Measurements from ENCODE around the gene CYP19A1.

The CYP19A1 gene

DNA sequence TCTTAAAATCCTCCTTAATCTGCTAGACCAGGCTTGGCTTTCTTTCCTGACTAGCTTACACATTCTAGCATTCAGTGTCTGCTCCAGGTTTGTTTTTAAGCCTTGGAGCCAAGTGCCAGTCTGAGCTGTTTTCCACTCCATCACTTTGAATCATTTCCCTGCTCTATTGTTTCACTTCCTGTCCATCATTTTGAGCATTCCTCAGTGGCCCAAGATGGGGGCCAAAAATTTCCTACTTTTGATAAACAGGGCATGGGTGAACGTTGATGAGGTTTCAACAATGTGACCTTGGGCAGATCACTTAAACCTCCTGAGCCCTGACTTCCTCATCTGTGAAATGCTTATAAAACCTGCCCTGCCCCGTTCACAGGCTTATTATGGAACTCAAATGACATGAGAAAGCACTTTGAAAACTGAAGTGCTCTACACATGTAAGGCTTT lies 4.4 kb downstream of the CYP19A1 start:
- DNase-seq (ENCODE audit: insufficient read length, low spot score) (no peak), FAIRE-seq (no peak)

DNA sequence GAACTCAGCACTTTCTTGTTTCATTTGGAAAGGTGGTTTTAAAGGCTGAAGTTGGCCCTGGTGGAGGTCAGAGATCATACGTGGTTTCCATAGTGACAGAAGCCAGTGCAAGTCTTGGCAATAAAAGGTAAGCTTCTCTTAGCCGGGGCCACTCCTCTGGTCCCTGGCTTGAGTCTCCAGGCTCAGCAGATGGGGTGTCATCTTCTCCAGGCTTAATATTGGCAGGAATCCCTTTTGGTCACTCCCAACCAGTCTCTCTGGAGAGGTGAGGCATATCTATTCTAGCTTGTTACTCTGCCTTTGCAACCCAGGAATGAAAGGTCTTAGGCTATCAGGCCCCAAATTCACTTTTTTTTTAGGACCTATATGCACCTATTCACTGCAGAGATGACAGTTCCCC lies 4.8 kb downstream of the CYP19A1 start:
- no peak for DNase-seq (ENCODE audit: insufficient read length, low spot score)
- FAIRE-seq: no peak

More for the DNA sequence above, 4.4 kb downstream of the CYP19A1 start:
- TF ChIP-seq POU2F2 (IDR thresholded peaks at IDR 0.05; ENCODE audit: low read depth, low read length): no peak
- peak; percentile 38 for TF ChIP-seq SPI1 (IDR thresholded peaks at IDR 0.05; ENCODE audit: low read depth, low read length)

DNA sequence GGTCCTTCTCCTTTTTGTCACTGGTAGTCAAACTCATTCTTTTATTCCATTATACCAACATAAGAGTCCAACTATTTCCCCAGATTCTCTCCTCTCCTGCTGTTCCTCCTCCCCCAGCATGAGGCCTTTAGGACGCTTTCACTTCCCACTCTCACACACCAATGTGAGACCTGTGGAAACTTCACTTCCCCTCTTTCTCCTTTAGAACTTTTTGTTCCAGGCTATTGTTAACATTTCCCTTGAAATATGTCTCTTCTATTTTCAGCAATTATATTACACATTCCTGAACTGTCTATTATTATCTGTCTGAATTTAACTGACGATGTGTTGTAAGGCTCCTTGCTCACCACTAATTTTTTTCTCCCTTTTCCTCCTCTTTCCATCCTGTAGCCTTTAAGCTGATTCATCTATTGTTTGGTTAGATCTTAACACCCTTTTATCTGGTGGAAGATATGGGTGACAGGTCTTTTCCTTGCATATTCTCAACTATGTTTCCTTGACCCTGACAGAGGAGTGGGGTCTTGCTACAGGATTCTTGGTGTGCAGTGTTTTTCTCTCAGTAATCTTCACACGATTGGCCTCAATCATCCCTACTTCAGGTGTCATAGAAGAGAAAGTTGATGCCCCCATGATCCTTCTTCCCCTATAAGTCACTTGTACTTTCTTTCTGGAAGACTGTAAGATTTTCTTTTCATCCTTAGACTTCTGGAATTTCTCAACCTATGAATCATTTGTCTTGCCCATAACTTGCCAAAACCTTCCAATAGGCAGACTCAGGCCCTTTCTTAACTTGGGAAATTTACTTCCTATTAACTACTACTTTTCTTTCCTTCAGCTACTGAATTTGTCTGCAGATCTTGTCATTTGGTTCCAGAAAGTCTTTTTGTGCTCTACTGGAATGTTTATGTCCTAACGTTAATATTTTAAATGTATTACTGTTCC lies 5.9 kb downstream of the CYP19A1 start:
- DNase-seq (ENCODE audit: insufficient read length, low spot score) (no peak), FAIRE-seq (no peak)
- no peak for TF ChIP-seq PAX5 (IDR thresholded peaks at IDR 0.05; ENCODE audit: insufficient read depth, low read length, severe bottlenecking)
- no peak for TF ChIP-seq POU2F2 (IDR thresholded peaks at IDR 0.05; ENCODE audit: low read depth, low read length)
- TF ChIP-seq SPI1 (IDR thresholded peaks at IDR 0.05; ENCODE audit: low read depth, low read length): peak; percentile 57; the same call in 1 of the 2 replicates

More for the DNA sequence above, 4.8 kb downstream of the CYP19A1 start:
- TF ChIP-seq POLR2AphosphoS5 (IDR thresholded peaks at IDR 0.05; ENCODE audit: low read depth, low read length): no peak
- no peak for TF ChIP-seq PAX5 (IDR thresholded peaks at IDR 0.05; ENCODE audit: insufficient read depth, low read length, severe bottlenecking)
- no peak for TF ChIP-seq POU2F2 (IDR thresholded peaks at IDR 0.05; ENCODE audit: low read depth, low read length)
- no peak for TF ChIP-seq SPI1 (IDR thresholded peaks at IDR 0.05; ENCODE audit: low read depth, low read length)
- TF ChIP-seq POLR2A (IDR thresholded peaks at IDR 0.05; ENCODE audit: low read depth, low read length): no peak
- TF ChIP-seq TAF1 (IDR thresholded peaks at IDR 0.05; ENCODE audit: low read depth, low read length): no peak

DNA sequence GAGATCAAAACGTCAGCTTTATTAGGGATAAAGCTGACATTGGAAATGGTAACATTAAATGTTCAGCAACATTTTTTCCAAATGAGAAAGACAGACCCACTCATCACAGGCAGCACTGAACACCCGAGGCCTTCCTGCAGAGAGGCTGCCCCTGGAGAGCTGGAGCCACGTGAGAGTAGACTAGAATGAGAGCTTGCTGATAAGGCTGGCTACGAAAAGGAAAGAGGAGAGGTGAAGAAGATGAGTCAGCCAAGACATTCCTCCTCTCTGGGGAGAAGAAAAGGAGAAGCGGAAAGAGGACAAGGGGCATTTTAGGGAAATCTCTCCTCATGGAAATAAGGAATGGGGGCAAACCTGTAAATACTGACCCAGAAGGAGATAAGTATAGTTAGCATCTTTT lies 7.3 kb downstream of the CYP19A1 start:
- DNase-seq (ENCODE audit: insufficient read length, low spot score) (no peak), FAIRE-seq (no peak)
- TF ChIP-seq SPI1 (IDR thresholded peaks at IDR 0.05; ENCODE audit: low read depth, low read length) (no peak), POU2F2 (IDR thresholded peaks at IDR 0.05; ENCODE audit: low read depth, low read length) (no peak), TAF1 (IDR thresholded peaks at IDR 0.05; ENCODE audit: low read depth, low read length) (no peak), POLR2AphosphoS5 (IDR thresholded peaks at IDR 0.05; ENCODE audit: low read depth, low read length) (no peak), PAX5 (IDR thresholded peaks at IDR 0.05; ENCODE audit: insufficient read depth, low read length, severe bottlenecking) (no peak), POLR2A (IDR thresholded peaks at IDR 0.05; ENCODE audit: low read depth, low read length) (no peak)

DNA sequence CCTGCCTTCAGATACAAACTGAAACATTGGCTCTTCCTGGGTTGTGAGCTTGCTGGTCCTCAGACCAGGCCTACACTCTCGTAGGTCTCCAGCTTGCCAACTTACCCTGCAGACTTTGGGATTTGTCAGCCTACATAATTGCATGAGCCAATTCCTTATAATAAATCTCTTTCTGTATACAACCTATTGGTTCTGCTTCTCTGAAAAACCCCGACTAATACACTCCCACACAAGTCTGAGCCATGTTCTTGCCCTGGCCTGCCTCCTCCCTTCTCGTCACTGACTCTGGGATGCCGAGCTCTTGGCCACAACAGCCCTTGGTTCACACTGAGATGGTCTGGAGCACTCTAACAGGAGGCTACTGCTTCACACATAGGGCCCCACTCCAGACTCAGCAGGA lies 9.5 kb downstream of the CYP19A1 start:
- DNase-seq (ENCODE audit: insufficient read length, low spot score) (no peak), FAIRE-seq (no peak)
- TF ChIP-seq TAF1 (IDR thresholded peaks at IDR 0.05; ENCODE audit: low read depth, low read length) (no peak), PAX5 (IDR thresholded peaks at IDR 0.05; ENCODE audit: insufficient read depth, low read length, severe bottlenecking) (no peak), POLR2AphosphoS5 (IDR thresholded peaks at IDR 0.05; ENCODE audit: low read depth, low read length) (no peak), POLR2A (IDR thresholded peaks at IDR 0.05; ENCODE audit: low read depth, low read length) (no peak), POU2F2 (IDR thresholded peaks at IDR 0.05; ENCODE audit: low read depth, low read length) (no peak)

DNA sequence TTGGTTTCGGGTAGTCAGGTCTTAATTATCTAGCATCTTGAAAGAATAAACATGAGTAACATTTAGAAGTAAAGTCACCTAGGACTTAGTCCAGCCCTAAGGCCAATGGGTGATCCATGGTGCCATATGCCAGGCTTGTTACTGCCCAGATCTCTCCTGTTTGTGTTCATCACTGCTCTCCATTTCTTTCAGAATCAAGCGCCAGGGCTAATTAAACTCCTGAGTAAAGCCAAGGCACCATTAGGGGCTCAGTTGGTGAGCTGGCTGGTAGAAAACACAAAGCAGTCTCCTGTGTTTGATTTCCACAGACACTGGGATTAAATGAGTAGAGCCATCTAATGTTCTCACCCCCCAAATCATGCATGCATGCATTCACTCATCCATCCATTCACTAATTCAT lies 11.3 kb downstream of the CYP19A1 start:
- DNase-seq (ENCODE audit: insufficient read length, low spot score): no peak
- FAIRE-seq: no peak
- TF ChIP-seq PAX5 (IDR thresholded peaks at IDR 0.05; ENCODE audit: insufficient read depth, low read length, severe bottlenecking) (no peak), POU2F2 (IDR thresholded peaks at IDR 0.05; ENCODE audit: low read depth, low read length) (no peak), POLR2AphosphoS5 (IDR thresholded peaks at IDR 0.05; ENCODE audit: low read depth, low read length) (no peak), SPI1 (IDR thresholded peaks at IDR 0.05; ENCODE audit: low read depth, low read length) (no peak), TAF1 (IDR thresholded peaks at IDR 0.05; ENCODE audit: low read depth, low read length) (no peak), POLR2A (IDR thresholded peaks at IDR 0.05; ENCODE audit: low read depth, low read length) (no peak)

DNA sequence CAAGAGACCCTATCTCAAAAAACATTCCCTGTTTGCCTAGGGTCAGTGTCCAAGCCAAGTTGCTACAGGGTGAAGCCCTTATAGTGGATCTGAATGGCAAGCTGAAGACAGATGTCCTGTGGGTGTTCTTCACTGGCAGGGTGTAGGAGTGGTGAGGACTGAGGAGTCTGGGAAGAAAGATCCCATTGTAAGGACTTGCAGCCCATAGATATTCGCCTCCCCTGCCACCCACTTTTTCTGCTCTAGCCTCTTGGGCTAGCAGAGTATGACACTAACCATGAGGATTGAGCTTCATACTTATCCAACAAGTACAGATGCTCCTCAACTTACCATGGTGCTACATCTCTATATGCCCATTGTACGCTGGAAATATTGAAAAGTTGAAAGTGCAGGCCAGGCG lies 13.2 kb downstream of the CYP19A1 start:
- DNase-seq (ENCODE audit: insufficient read length, low spot score): no peak
- no peak for FAIRE-seq
- TF ChIP-seq POU2F2 (IDR thresholded peaks at IDR 0.05; ENCODE audit: low read depth, low read length) (no peak), POLR2A (IDR thresholded peaks at IDR 0.05; ENCODE audit: low read depth, low read length) (no peak), POLR2AphosphoS5 (IDR thresholded peaks at IDR 0.05; ENCODE audit: low read depth, low read length) (no peak), PAX5 (IDR thresholded peaks at IDR 0.05; ENCODE audit: insufficient read depth, low read length, severe bottlenecking) (no peak), SPI1 (IDR thresholded peaks at IDR 0.05; ENCODE audit: low read depth, low read length) (no peak), TAF1 (IDR thresholded peaks at IDR 0.05; ENCODE audit: low read depth, low read length) (no peak)

DNA sequence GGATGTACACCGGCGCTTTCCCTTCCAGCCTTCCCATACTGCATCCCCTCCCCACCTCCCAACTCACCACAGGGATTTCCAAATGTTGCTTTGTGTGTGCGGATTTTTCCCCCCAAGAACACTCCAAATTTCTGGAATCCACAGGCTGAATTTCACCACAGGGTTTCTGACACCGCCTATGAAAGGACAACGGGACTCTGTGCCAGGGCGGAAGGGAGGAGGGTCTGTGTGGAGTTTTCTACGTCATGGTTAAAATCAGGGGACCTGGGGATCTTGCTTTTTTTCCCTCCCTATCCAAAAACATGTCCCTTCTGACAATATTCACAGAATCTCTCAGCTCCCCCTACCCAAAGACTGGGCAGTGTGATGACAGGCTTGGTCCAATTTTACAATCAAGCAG lies 14.6 kb downstream of the CYP19A1 start:
- FAIRE-seq (no peak), DNase-seq (ENCODE audit: insufficient read length, low spot score) (no peak)
- no peak for TF ChIP-seq PAX5 (IDR thresholded peaks at IDR 0.05; ENCODE audit: insufficient read depth, low read length, severe bottlenecking)
- no peak for TF ChIP-seq SPI1 (IDR thresholded peaks at IDR 0.05; ENCODE audit: low read depth, low read length)
- no peak for TF ChIP-seq TAF1 (IDR thresholded peaks at IDR 0.05; ENCODE audit: low read depth, low read length)
- no peak for TF ChIP-seq POLR2AphosphoS5 (IDR thresholded peaks at IDR 0.05; ENCODE audit: low read depth, low read length)
- TF ChIP-seq POLR2A (IDR thresholded peaks at IDR 0.05; ENCODE audit: low read depth, low read length): no peak
- no peak for TF ChIP-seq POU2F2 (IDR thresholded peaks at IDR 0.05; ENCODE audit: low read depth, low read length)

DNA sequence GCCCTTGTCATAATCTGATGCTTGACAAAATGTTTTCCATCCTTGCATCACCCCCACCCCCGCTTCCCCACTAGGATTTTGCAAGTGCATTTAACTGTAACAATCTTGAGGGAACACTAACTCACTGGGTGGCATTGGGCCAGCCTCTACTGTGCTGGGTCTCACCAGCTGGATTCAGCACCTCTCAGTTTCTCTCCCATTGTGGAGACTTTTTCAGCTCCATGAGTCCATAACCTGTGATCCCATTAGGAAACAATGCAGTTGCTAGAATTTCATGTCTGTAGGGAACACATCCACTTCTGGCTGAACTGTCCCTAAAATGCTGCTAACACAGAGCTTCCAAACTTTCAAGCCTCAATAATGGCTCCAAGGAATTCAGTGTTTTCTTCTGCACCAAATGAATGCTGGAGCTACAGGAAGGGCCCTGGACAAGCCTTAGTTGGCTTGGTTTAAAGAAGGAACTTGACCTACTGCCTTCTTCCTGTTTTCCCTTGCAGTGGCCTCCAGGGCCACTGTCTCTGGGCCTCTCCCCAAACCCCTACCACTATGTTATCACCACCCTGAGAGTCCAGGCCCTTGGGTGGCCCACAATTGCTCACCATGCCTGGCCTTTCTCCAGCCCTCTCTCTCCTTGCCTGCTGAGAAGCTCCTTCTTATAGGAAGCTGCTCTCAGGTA lies 15.6 kb downstream of the CYP19A1 start:
- no peak for TF ChIP-seq POU2F2 (IDR thresholded peaks at IDR 0.05; ENCODE audit: low read depth, low read length)
- no peak for TF ChIP-seq POLR2AphosphoS5 (IDR thresholded peaks at IDR 0.05; ENCODE audit: low read depth, low read length)
- TF ChIP-seq PAX5 (IDR thresholded peaks at IDR 0.05; ENCODE audit: insufficient read depth, low read length, severe bottlenecking): no peak
- TF ChIP-seq POLR2A (IDR thresholded peaks at IDR 0.05; ENCODE audit: low read depth, low read length): no peak
- no peak for TF ChIP-seq TAF1 (IDR thresholded peaks at IDR 0.05; ENCODE audit: low read depth, low read length)
- no peak for TF ChIP-seq SPI1 (IDR thresholded peaks at IDR 0.05; ENCODE audit: low read depth, low read length)
- FAIRE-seq: no peak

More for the DNA sequence above, 15.6 kb downstream of the CYP19A1 start:
- DNase-seq (ENCODE audit: insufficient read length, low spot score): no peak
